Measurements from ENCODE around the gene DEPDC5.

DNA sequence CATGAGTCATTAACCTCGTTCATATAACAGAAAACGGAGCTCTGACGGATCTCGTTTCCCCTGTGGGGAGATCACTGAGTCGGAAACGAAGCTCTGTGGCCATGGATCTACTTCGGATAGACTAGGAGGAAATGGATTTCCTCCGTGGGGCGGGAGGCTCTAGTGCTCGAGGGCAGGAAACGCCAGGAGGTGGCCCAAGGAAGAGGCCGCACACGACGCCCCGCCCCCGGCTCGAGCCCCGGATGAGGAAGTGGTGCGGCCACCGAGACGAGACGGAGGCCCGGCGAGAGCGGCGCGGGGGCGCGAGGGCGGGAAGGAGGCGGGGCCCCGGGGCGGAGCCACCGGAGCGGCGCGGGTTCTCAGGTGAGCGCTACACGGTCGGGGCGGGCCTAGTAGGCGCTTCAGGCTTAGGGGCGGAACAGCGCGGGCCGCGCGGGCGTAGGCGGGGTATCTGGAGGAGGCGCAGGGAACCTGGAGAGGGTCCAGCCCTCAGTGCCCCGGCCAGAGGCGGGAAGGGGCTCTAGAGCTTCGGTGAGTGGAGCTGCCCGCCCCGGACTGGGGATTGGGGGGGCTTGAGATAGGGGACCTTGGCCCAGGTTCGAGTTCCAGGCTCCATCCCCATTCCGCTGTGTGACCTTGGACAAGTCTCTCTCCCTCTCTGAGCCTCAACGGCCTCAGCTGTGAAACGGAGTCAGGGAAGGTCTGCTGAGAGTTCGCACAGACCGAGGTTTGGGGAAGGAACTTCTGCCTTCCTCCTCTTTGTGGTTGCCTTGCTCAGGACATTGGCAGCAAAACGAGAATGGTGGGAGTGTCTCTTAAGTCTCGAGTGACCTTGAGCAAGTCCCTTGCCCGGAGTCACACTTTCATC is at the start of gene DEPDC5:
- TF ChIP-seq, protein P1, sequence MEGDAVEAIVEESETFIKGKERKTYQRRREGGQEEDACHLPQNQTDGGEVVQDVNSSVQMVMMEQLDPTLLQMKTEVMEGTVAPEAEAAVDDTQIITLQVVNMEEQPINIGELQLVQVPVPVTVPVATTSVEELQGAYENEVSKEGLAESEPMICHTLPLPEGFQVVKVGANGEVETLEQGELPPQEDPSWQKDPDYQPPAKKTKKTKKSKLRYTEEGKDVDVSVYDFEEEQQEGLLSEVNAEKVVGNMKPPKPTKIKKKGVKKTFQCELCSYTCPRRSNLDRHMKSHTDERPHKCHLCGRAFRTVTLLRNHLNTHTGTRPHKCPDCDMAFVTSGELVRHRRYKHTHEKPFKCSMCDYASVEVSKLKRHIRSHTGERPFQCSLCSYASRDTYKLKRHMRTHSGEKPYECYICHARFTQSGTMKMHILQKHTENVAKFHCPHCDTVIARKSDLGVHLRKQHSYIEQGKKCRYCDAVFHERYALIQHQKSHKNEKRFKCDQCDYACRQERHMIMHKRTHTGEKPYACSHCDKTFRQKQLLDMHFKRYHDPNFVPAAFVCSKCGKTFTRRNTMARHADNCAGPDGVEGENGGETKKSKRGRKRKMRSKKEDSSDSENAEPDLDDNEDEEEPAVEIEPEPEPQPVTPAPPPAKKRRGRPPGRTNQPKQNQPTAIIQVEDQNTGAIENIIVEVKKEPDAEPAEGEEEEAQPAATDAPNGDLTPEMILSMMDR (IDR thresholded peaks at IDR 0.05 in 2 of 3, conservative IDR thresholded peaks at IDR 0.05 in 1 of 3; ENCODE audit: insufficient read depth in 2 of 3, low read depth in 1 of 3, low read length in 3 of 3): no peak
- TF ChIP-seq POLR2A (conservative IDR thresholded peaks at IDR 0.05) (peak; percentile 92), FOXK2 (conservative IDR thresholded peaks at IDR 0.05 in 1 of 2, IDR thresholded peaks at IDR 0.05 in 1 of 2; ENCODE audit: low read depth in 2 of 2) (no peak), JUND (IDR thresholded peaks at IDR 0.05; ENCODE audit: borderline replicate concordance, low read depth, low read length) (no peak), JUND (tag; IDR thresholded peaks at IDR 0.05; ENCODE audit: borderline replicate concordance, low read depth, low read length) (no peak)

Measured in K562 (cell line).